Suprapubic skin (tissue), 4 donors: ENCODE results near the gene RPP14. TPM values are rescaled to one million over a fixed set of nuclear protein-coding genes. Genes with fewer than 3 reads are reported as not detected.

Experiments used
- DNase-seq, 2 donors: peaks; one replicate each; pipeline ENCODE4 v3.0.0-alpha.2; 2019; ENCODE audit warnings: low spot score in 2 of 2
- H3K27ac ChIP-seq: fragments of 200-600 bp; sonication (generic); one replicate; pipeline ENCODE4 v1.5.1; 2019
- H3K27me3 ChIP-seq: fragments of 200-600 bp; sonication (generic); one replicate; pipeline ENCODE4 v1.5.1; 2019
- H3K36me3 ChIP-seq: fragments of 200-600 bp; sonication (generic); one replicate; pipeline ENCODE4 v1.5.1; 2019
- H3K4me1 ChIP-seq: fragments of 200-600 bp; sonication (generic); one replicate; pipeline ENCODE4 v1.5.1; 2019
- H3K4me3 ChIP-seq: fragments of 200-600 bp; sonication (generic); one replicate; pipeline ENCODE4 v1.5.1; 2019; ENCODE audit warnings: mild to moderate bottlenecking
- H3K9me3 ChIP-seq: fragments of 200-600 bp; sonication (generic); one replicate; pipeline ENCODE4 v1.5.1; 2019
- EP300 ChIP-seq: sonication (generic); formaldehyde crosslinking; IDR thresholded peaks from one replicate; pipeline ENCODE4 v1.6.1; 2017; ENCODE audit warnings: antibody characterized with exemption
- POLR2A ChIP-seq, 2 donors: fragments of 450-650 bp; IDR thresholded peaks; one replicate each; pipeline ENCODE4 v1.6.1; 2017; ENCODE audit warnings: antibody characterized with exemption in 2 of 2, mild to moderate bottlenecking in 2 of 2, moderate library complexity in 2 of 2
- POLR2AphosphoS5 ChIP-seq, 3 donors: sonication (generic); formaldehyde crosslinking; IDR thresholded peaks; one replicate each; pipeline ENCODE4 v1.6.1; 2017; ENCODE audit warnings: antibody characterized with exemption in 3 of 3
- WGBS: methylation state at CpG from one replicate; pipeline ENCODE4 v1.1.5; 2018; 5-methylcytosine and 5-hydroxymethylcytosine counted together
- total RNA-seq, 4 donors: library from RNA; depleted of rRNA; stranded (reverse); fragments of >200 nt; gene quantifications; one replicate each; pipeline ENCODE4 v1.1.0, GENCODE V29; 2016
- TF ChIP-seq, protein P1 (sequence below), 2 donors: fragments of 200-600 bp in 1 of 2; fragments of 450-650 bp in 1 of 2; sonication (generic) in 1 of 2; IDR thresholded peaks; one replicate each; pipeline ENCODE4 v1.5.1; 2016 to 2019; ENCODE audit warnings: antibody characterized with exemption in 2 of 2, mild to moderate bottlenecking in 1 of 2, moderate library complexity in 1 of 2

RPP14 gene
- total RNA-seq, 4 donors from 2014 or later: 5.0 to 9.9 (median 8.0) TPM

DNA sequence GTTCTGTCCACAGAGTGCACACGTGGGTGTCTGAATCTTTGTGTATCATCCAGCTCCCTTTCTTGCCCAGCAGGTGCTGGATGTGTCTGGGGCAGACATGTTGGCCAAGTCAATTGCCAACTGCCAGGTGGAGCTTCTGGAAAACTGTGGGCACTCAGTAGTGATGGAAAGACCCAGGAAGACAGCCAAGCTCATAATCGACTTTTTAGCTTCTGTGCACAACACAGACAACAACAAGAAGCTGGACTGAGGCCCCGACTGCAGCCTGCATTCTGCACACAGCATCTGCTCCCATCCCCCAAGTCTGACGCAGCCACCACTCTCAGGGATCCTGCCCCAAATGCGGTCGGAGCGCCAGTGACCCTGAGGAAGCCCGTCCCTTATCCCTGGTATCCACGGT is 12.5 kb upstream of the RPP14 start:
- TF ChIP-seq POLR2AphosphoS5 (IDR thresholded peaks at IDR 0.05): no peak
- no peak for TF ChIP-seq EP300
- TF ChIP-seq, protein P1, sequence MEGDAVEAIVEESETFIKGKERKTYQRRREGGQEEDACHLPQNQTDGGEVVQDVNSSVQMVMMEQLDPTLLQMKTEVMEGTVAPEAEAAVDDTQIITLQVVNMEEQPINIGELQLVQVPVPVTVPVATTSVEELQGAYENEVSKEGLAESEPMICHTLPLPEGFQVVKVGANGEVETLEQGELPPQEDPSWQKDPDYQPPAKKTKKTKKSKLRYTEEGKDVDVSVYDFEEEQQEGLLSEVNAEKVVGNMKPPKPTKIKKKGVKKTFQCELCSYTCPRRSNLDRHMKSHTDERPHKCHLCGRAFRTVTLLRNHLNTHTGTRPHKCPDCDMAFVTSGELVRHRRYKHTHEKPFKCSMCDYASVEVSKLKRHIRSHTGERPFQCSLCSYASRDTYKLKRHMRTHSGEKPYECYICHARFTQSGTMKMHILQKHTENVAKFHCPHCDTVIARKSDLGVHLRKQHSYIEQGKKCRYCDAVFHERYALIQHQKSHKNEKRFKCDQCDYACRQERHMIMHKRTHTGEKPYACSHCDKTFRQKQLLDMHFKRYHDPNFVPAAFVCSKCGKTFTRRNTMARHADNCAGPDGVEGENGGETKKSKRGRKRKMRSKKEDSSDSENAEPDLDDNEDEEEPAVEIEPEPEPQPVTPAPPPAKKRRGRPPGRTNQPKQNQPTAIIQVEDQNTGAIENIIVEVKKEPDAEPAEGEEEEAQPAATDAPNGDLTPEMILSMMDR (IDR thresholded peaks at IDR 0.05): no peak
- TF ChIP-seq POLR2A (IDR thresholded peaks at IDR 0.05): no peak
- Histone ChIP-seq H3K27ac (no peak overlapping the region), H3K4me1 (peaks cover 13% of the 10 kb centered on the region), H3K4me3 (no peak overlapping the region), H3K9me3 (no peaks in the 10 kb centered on the region), H3K27me3 (no peaks in the 10 kb centered on the region), H3K36me3 (peaks cover 14% of the 10 kb centered on the region)
- WGBS: 71% methylated on average over 9 of the region's 9 CpGs
- no peak for DNase-seq

GRCh38 chr3:58296269-58296668 is 9.8 kb upstream of the RPP14 start:
- H3K4me3 ChIP-seq: no peak overlapping the region
- H3K36me3 ChIP-seq: peaks cover 9% of the 10 kb centered on the region
- no peaks in the 10 kb centered on the region for H3K27me3 ChIP-seq
- no peak for TF ChIP-seq POLR2A (IDR thresholded peaks at IDR 0.05)
- TF ChIP-seq POLR2AphosphoS5 (IDR thresholded peaks at IDR 0.05): no peak
- 59% methylated on average over 5 of the region's 5 CpGs for WGBS
- DNase-seq: no peak
- H3K4me1 ChIP-seq: peaks cover 15% of the 10 kb centered on the region
- H3K9me3 ChIP-seq: no peaks in the 10 kb centered on the region
- no peak overlapping the region for H3K27ac ChIP-seq

- WGBS: 54% methylated on average over 6 of the region's 6 CpGs
- no peak overlapping the region for H3K27ac ChIP-seq
- peaks cover 15% of the 10 kb centered on the region for H3K4me1 ChIP-seq
- DNase-seq: no peak
- TF ChIP-seq POLR2AphosphoS5 (IDR thresholded peaks at IDR 0.05): no peak
- no peaks in the 10 kb centered on the region for H3K27me3 ChIP-seq
- H3K4me3 ChIP-seq: no peak overlapping the region
- peaks cover 9% of the 10 kb centered on the region for H3K36me3 ChIP-seq
- no peaks in the 10 kb centered on the region for H3K9me3 ChIP-seq
These were observed 9.2 kb upstream of the RPP14 start for GRCh38 chr3:58296843-58297242.

DNA sequence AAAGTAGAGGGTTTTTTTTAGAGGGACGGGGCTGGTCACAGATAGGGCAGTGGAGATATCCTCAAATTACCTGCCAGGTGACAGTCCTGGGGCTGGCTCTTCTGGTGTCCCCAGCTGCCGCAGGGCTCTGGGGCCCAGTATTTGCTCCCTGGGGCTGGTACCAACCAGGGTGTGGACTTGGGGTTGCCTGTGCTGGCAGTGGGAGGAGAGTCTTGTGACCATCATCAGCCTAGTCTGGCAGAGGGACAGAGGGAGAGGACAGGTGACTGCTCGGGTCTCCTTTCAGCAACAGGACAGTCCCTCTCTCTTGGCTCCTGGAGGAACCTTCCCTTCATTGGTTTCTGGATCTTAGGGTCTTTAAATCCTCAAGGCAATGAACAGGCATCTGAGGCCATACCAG is 7.9 kb upstream of the RPP14 start:
- Histone ChIP-seq H3K4me3 (no peak overlapping the region), H3K27ac (no peak overlapping the region), H3K36me3 (no peaks in the 10 kb centered on the region), H3K4me1 (peaks cover 15% of the 10 kb centered on the region), H3K9me3 (no peaks in the 10 kb centered on the region), H3K27me3 (no peaks in the 10 kb centered on the region)
- DNase-seq: no peak
- TF ChIP-seq EP300: no peak
- TF ChIP-seq, protein P1 (IDR thresholded peaks at IDR 0.05): no peak
- WGBS: 82% methylated on average over 2 of the region's 3 CpGs

DNA sequence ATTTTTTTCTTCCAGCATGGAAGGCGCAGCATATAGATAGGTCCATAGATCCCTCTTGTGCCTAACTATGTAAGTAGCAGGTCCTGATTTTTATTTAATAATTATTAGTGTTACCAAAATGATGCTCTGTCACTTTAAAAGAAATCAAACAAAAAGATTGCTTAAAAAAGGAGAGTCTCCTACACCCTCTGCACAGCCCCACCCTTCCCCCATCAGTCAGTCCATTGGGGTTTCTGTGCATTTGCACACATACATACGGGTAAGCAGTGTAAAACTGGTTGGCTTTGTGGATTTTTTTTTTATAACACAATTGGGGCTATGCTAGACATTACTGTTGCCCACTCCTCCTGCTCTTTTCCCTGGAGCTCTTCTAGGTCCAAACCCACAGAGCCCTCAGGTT is 7.0 kb upstream of the RPP14 start:
- H3K27me3 ChIP-seq: no peaks in the 10 kb centered on the region
- H3K36me3 ChIP-seq: no peaks in the 10 kb centered on the region
- H3K9me3 ChIP-seq: no peaks in the 10 kb centered on the region
- 58% methylated on average over 2 of the region's 2 CpGs for WGBS
- no peak overlapping the region for H3K4me3 ChIP-seq
- no peak for TF ChIP-seq POLR2AphosphoS5 (IDR thresholded peaks at IDR 0.05)
- TF ChIP-seq, protein P1 (IDR thresholded peaks at IDR 0.05): no peak
- TF ChIP-seq EP300: no peak
- no peak overlapping the region for H3K27ac ChIP-seq
- DNase-seq: no peak
- H3K4me1 ChIP-seq: peaks cover 15% of the 10 kb centered on the region

GRCh38 chr3:58299839-58300516 is 6.1 kb upstream of the RPP14 start:
- no peaks in the 10 kb centered on the region for H3K9me3 ChIP-seq
- H3K4me3 ChIP-seq: no peak overlapping the region
- no peak for DNase-seq
- no peak overlapping the region for H3K27ac ChIP-seq
- H3K4me1 ChIP-seq: peaks cover 15% of the 10 kb centered on the region
- H3K27me3 ChIP-seq: no peaks in the 10 kb centered on the region
- no peak for TF ChIP-seq EP300
- no peak for TF ChIP-seq POLR2A (IDR thresholded peaks at IDR 0.05)
- TF ChIP-seq, protein P1 (IDR thresholded peaks at IDR 0.05): peak; percentile 53 to 54
- TF ChIP-seq POLR2AphosphoS5 (IDR thresholded peaks at IDR 0.05): no peak
- 20% methylated on average over 8 of the region's 8 CpGs for WGBS
- no peaks in the 10 kb centered on the region for H3K36me3 ChIP-seq
